ENCODE results near the gene ADAMTS17. TPM values are rescaled to one million over a fixed set of nuclear protein-coding genes. Genes with fewer than 3 reads are reported as not detected.

Gene ADAMTS17
- total and polyA plus RNA-seq, 4 donors = 0.28 to 46.9 (median 9.1) TPM

DNA sequence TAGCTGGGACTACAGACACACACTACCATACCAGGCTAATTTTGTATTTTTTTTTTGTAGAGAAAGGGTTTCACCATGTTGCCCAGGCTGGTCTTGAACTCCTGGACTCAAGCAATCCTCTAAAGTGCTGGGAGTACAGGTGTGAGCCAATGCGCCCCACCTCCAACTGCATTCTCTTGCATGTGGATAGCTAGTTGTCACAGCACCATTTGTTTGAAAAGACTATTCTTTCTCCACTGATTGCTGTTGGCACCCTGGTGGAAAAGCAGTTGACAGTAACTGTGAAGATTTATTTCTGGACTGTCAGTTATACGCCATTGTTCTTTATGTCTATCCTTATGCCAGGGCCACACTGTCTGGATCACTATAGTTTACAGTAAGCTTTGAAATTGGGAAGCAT is 303.9 kb downstream of the ADAMTS17 start (continued):
- TF ChIP-seq, protein P1, sequence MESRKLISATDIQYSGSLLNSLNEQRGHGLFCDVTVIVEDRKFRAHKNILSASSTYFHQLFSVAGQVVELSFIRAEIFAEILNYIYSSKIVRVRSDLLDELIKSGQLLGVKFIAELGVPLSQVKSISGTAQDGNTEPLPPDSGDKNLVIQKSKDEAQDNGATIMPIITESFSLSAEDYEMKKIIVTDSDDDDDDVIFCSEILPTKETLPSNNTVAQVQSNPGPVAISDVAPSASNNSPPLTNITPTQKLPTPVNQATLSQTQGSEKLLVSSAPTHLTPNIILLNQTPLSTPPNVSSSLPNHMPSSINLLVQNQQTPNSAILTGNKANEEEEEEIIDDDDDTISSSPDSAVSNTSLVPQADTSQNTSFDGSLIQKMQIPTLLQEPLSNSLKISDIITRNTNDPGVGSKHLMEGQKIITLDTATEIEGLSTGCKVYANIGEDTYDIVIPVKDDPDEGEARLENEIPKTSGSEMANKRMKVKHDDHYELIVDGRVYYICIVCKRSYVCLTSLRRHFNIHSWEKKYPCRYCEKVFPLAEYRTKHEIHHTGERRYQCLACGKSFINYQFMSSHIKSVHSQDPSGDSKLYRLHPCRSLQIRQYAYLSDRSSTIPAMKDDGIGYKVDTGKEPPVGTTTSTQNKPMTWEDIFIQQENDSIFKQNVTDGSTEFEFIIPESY (IDR thresholded peaks at IDR 0.05) = no peak
- TF ChIP-seq CTCF (IDR thresholded peaks at IDR 0.05; ENCODE audit: low read depth, low read length, missing input control) (no peak), RXRA (IDR thresholded peaks at IDR 0.05) (no peak)

- Histone ChIP-seq H3K27me3 (ENCODE audit: control insufficient read depth in 4 of 4, insufficient read depth in 4 of 4, low read length in 3 of 4) (no peaks in the 10 kb centered on the region), H3K9ac (ENCODE audit: low read depth in 1 of 2, low read length in 2 of 2) (no peak overlapping the region), H3K4me1 (ENCODE audit: control insufficient read depth in 4 of 4, insufficient read depth in 4 of 4, low read length in 3 of 4) (no peaks in the 10 kb centered on the region), H3K4me3 (ENCODE audit: low read depth in 1 of 3, low read length in 3 of 3) (no peak overlapping the region), H3K36me3 (ENCODE audit: control insufficient read depth in 4 of 4, insufficient read depth in 3 of 4, low read depth in 1 of 4, low read length in 3 of 4) (peaks cover 0 to 3% (median 1%) of the 10 kb centered on the region in 4 donors), H3K9me3 (ENCODE audit: control insufficient read depth in 4 of 4, low read length in 3 of 4) (no peaks in the 10 kb centered on the region), H3K27ac (ENCODE audit: low read depth in 1 of 2, low read length in 2 of 2) (no peak overlapping the region)
- DNase-seq (ENCODE audit: low spot score) = no peak
- TF ChIP-seq CTCF (IDR thresholded peaks at IDR 0.05; ENCODE audit: low read depth, low read length, missing input control) (no peak), HNF4G (IDR thresholded peaks at IDR 0.05) (no peak), NR2F2 (IDR thresholded peaks at IDR 0.05) (no peak), RAD21 (IDR thresholded peaks at IDR 0.05) (no peak), YY1 (IDR thresholded peaks at IDR 0.05) (no peak), RXRA (IDR thresholded peaks at IDR 0.05) (no peak), FOXA1 (IDR thresholded peaks at IDR 0.05) (no peak), FOXA2 (IDR thresholded peaks at IDR 0.05) (no peak)
- TF ChIP-seq, protein P1 (IDR thresholded peaks at IDR 0.05) = no peak
- TF ChIP-seq, protein P2, sequence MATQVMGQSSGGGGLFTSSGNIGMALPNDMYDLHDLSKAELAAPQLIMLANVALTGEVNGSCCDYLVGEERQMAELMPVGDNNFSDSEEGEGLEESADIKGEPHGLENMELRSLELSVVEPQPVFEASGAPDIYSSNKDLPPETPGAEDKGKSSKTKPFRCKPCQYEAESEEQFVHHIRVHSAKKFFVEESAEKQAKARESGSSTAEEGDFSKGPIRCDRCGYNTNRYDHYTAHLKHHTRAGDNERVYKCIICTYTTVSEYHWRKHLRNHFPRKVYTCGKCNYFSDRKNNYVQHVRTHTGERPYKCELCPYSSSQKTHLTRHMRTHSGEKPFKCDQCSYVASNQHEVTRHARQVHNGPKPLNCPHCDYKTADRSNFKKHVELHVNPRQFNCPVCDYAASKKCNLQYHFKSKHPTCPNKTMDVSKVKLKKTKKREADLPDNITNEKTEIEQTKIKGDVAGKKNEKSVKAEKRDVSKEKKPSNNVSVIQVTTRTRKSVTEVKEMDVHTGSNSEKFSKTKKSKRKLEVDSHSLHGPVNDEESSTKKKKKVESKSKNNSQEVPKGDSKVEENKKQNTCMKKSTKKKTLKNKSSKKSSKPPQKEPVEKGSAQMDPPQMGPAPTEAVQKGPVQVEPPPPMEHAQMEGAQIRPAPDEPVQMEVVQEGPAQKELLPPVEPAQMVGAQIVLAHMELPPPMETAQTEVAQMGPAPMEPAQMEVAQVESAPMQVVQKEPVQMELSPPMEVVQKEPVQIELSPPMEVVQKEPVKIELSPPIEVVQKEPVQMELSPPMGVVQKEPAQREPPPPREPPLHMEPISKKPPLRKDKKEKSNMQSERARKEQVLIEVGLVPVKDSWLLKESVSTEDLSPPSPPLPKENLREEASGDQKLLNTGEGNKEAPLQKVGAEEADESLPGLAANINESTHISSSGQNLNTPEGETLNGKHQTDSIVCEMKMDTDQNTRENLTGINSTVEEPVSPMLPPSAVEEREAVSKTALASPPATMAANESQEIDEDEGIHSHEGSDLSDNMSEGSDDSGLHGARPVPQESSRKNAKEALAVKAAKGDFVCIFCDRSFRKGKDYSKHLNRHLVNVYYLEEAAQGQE (IDR thresholded peaks at IDR 0.05) = no peak
- 96% methylated on average over 6 of the region's 6 CpGs for WGBS
Observed at GRCh38 chr15:100036015-100036414, 305.8 kb downstream of the ADAMTS17 start.
